Measurements from ENCODE around the gene SYT15B.
"Not testable (repeated sequence)": the region's sequence is repeated elsewhere in the genome, so short reads cannot be mapped to it uniquely, and the experiment has no call there.

SYT15B gene

GRCh38 chr10:47725740-47726139 is 37.7 kb downstream of the SYT15B start:
- DNase-seq (ENCODE audit: low read depth), result not testable (repeated sequence)

- DNase-seq (ENCODE audit: low read depth), result not testable (repeated sequence)
These were observed 38.3 kb downstream of the SYT15B start for GRCh38 chr10:47725047-47725446.

GRCh38 chr10:47724119-47724518 is 39.3 kb downstream of the SYT15B start:
- DNase-seq (ENCODE audit: low read depth), result not testable (repeated sequence)

GRCh38 chr10:47723362-47723761 is 40.0 kb downstream of the SYT15B start:
- not testable (repeated sequence) for DNase-seq (ENCODE audit: low read depth)

GRCh38 chr10:47717011-47717769 is 46.2 kb downstream of the SYT15B start:
- DNase-seq (ENCODE audit: low read depth), result not testable (repeated sequence)

All from stimulated activated CD8-positive, alpha-beta memory T cell treated with anti-CD3 and anti-CD28 coated beads, Interleukin-15, amount 100 ng/mL, for 24 hours (primary cell).